HG02884 (cell line): ENCODE data around the gene ERC2.
A peak's percentile ranks its signal among the peaks of the same experiment; 100 is the strongest.

Source experiments
- ATAC-seq: cut with Tn5 transposase; IDR thresholded peaks from one replicate; pipeline ENCODE4 v1.9.1; 2021; ENCODE audit warnings: mild to moderate bottlenecking, moderate library complexity; ENCODE audit not compliant: unreplicated experiment

ERC2 gene

DNA sequence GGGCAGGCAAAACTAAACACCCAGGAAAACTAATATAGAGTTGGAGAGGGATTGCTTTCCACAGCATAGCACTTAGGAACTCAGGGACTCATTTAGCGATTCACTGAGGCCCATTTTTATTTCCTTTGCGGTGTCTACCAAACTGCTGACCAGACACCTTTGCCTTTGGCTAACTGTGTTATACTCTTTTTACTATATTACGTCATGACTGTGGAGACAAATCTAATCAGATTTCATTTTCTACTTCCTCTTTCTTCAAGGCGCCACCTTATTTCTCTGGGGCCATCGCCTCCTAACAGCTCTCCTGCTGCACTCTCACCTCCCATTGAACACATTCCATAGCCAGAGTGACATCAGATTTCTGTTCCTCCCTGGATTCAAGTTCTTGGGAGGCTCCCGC is 765.4 kb downstream of the ERC2 start:
- no peak for ATAC-seq

DNA sequence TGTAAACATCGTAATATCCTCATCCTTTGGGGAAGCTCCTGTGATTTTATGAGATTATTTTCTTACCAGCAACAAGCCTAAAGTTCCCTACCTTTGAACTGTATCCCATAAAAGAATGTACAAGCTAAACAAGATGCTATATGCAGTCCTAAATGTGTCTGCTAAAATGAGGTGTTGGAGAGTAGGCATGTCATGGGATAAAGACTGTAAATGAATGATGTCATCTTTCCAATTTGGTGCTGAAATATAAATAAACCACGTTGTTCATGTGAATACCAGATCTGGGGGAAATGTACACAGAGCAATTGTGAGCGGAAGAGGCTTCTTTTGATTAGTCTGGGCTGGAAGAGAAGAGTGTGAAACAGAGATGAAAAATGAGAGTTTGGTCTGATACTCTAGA is 766.3 kb downstream of the ERC2 start:
- ATAC-seq: no peak

DNA sequence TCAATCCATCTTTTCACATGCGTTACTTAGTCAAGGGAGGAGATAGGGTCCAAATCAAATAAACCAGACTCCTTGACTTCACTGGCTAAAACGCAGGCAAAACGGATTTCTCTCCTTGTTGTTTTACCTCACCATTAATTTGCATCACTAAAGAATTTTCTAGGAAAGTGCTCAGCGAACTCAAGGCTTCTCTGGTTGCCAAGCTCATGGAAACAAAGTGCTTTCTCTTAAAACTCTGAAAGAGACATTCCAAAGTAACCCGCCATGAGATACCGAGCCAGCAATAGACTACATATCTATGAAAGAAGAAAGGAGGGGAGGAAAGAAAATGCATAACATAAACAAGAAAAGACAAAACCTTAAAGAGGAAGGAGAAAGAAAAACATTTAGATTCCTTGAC is 769.4 kb downstream of the ERC2 start:
- no peak for ATAC-seq

DNA sequence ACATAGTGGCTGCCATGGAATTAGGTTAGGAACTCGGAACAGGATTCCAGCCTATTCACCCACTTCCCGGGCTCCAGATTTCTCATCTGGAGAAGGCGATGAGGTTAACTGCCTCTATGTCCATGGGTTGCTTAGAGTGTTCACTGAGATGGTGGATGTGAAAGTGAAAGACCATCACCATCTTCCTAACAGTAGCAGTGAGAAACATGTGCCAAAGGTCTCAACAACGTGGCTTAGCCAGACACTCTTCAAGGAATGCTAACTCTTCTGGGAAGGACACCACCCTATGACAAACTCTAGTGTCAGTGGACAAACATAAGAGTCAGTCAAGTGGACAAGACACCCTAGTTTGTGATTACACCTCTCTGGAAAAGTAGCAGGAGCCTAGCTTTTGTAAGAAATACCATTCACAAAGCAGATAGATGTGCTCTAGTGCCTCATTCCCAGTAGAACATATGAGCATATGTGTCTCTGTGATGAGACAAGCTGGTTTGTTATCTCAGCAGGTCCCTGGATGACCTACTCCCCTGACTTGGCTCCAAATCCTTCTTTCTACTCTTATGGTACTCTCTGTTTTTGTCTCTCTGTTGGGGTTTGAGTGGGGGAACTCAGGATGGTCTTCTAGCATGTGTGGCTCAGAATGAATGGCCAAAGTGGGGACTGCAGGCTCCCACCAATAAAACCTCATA is 770.9 kb downstream of the ERC2 start:
- ATAC-seq: no peak

DNA sequence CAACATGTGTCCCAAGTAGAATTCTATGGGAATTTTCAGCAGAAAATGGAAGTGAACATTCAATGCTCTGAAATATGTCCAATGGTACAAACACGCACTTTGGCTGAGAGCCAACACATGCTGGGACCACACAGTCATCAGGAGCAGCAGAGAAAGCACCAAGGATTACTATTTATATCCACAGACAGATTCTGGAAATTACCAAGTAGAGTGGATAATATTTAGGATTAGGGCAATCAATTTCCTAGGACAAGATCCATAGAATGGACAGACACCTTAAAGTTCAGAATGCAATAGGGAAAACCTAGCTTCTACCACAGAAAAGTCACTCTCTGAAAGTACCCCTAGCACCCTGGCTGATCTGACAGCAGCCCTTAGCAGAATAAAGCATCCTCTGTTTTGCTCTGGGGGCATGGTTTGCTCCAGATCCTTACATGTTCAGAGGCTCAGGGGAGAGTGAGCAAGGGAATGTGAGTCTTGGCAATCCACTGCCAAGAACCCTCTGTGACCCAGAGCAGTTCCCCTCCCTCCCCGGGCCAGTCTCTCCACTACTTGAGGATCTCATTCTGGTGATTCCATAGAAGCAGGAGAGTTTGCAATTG is 775.2 kb downstream of the ERC2 start:
- ATAC-seq: no peak

DNA sequence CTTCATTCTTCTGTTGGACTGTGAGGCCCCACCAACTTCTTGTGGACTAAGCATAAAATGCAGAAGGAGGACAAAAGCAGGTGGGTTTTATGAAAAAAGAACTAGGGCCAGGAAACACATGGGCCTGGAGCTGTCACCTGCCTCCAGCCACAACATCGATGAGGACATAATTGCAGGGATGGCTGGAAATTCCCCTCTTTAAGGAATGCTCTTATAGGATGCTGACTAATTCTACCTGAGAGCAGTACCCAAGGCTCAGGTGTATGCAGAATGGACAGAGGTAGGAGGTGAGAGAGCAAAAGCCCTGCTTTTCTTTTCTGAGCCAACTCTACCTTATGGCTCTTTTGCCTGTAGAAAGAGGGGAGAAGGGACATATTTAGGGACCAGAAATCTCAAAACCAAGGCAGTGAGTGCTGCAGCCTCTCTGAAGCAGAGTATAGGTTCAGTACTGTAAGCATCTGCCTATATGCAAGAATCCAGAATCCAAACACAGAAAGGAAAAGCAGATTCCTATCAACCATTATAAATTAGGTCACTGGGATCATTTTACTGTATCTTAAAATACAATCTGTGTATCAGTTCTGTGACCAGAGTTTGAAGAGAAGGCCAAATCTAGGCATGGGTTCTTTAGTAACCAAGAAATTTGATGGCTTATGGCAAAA is 775.8 kb downstream of the ERC2 start:
- no peak for ATAC-seq

DNA sequence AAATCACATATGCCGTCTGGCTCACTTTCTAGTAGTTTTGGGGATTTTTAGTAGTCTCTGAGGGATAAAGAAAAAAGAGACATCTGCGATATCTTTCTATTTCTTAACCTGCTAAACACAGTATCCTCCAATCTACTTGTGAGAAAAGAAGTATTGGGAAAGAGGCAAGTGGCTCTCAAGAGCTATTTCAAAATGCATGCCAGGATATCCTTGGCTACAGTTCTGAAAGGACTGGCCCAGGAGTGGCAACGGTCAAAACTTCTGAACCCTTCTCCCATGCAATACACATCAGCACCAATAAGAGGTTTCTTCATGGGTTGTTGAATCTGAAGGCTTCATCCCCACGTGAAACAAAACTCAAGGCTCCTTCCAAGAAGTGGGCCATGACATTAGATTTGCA is 777.1 kb downstream of the ERC2 start:
- no peak for ATAC-seq

DNA sequence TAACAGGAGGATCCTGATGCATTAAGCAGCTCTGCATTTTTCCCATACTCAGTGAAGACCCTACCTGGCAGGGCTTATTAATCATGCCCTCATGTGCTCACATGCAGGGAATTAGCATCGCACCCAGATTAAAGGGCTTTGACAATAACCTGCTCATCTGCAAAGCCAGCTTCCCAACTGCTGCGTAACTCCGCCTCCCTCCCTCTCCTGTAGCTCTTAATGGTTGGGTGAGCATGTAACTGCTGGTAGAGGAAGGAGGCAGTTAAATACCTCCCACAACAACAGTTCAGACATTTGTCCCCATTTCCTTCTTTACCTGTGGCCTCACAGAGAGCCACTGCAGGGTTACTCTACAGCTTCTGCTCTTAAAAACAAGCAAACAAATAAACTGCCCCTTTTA is 777.5 kb downstream of the ERC2 start:
- peak; percentile 80 for ATAC-seq

DNA sequence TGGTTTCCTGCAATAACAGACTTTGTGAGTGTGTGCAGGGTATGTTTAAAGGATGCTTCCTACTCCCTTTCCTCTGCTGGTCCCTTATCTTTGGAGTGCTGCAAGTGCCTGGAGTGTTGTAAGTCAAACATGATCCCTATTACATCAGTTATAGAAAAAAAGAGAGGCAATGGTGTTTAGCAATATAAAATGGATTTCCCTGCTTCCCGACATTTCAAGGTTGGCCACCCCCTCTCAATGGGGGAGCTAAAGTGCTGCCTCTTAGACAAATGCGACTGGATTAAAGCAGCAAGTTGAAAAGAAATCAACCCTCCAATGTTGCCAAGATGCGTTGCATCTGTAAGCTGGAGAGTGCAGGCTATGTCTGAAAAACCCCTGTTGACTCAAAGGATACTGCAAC is 778.1 kb downstream of the ERC2 start:
- no peak for ATAC-seq

DNA sequence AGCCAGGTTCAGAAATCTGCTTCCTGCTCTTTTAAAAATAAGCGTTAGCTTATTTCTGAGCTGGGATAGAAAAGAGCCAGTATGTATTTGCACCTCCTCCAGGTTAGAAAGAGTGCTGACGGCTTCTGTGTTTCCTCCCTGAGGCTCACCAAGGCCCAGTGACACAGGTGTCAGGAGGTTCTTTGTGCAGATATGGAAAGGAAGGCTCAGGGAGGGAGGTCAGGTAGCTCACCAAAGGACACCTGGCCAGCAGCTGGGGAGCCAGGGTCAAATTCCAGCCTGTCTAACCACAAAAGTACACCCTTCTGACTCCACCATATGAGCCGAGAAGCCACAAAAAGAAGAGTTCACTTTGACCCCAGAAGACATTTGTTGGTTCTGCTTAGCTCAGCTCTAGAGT is 780.1 kb downstream of the ERC2 start:
- no peak for ATAC-seq

DNA sequence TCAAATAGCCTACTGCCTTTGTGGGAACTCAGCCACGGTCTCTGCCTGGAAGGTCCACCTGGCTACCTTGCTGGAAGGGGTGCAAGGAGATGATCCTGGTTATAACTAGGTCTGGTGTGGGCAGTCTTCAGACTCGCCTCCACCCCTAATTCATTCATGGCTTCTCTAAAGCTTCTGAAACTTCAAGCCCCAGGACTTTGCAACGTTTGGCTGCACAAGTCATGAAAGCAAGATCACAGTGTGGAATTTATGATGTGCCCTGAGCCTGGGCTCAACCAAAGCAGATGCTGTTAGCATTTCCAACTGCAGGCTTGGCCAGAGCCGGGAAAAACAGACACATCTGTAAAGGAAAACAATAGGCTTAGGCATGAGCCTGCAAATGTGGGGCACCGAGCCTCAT is 780.7 kb downstream of the ERC2 start:
- ATAC-seq: no peak

DNA sequence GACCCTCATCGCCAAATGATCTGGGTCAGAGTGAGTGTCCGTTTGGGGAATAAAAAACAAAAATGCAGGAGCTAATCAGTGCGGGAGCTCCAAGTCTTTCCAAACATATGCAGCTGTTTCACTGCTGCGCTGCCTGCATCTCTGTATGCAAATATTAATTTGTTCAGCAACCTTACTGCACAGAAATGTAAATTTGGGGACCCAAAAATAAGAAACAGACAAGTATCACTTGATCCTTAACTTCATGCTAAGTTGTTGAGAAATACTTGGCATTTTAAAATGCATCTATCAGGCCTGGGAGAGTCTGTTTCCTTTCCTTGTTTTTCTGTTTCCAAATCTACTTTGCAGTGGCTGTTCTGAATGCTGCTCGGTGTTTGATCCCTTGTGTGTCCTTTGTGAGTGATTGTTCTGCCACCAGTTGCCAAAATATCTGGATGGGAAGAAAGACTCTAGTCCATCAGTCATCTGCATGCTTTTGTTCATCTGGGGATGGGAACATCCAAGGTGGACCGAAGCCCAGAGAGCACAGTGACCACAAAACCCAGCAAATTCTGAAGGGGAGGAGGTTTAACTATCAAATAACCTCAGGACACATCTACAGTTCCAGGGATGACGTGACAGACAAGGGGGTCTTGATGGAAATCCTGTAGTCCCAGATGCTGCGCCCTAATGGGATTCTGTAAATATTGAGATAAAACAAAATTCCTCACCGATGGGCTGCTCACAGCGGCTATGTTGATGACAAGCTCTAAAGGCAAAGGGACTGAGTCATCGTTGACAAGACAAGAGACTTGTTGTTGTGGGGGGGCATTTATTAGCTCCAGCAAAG is 781.6 kb downstream of the ERC2 start:
- no peak for ATAC-seq

DNA sequence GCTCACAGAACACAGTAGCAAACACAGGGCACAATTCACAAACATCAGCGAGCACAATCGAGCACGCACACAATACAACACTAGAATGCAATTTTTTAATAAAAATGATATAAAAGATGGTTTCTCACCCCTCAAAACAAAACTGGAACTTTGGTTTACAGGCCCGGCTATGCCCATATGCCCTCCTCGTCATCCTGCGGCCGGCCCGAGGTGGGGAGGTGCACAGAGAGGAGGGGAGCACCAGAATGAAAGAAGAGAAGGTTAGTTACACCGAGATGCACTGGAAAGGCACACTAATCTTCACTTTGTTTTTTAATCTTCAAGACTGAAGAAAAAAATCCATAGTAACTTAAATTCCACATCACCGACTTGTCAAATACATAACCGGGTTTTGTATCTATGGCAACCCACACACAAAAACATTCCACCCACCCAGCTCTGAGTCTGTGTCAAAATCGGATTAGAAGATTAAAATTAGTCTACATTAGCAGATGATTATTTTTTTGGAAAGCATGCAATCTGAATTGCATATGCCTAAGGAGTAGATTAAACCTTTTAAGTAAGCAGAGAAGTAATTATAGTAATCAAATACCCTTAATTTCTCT is 784.5 kb downstream of the ERC2 start:
- no peak for ATAC-seq

DNA sequence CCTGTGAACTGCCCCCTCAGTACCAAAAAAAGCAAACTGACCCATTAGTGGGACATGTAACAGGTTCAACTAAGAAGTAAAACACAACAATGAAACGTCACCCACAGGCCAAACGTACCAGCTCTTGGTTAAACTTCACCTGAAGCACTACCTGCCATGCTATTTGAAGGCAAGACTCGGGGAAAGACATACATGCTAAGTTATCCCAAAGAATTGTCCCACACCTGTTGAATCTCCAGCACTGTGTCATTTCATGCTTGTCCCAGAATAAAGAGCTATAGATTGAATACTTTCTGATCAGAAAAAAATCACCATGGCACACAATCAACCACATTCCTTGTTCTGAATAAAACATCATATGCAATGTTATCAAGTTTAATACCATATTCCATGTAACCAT is 785.8 kb downstream of the ERC2 start:
- no peak for ATAC-seq

DNA sequence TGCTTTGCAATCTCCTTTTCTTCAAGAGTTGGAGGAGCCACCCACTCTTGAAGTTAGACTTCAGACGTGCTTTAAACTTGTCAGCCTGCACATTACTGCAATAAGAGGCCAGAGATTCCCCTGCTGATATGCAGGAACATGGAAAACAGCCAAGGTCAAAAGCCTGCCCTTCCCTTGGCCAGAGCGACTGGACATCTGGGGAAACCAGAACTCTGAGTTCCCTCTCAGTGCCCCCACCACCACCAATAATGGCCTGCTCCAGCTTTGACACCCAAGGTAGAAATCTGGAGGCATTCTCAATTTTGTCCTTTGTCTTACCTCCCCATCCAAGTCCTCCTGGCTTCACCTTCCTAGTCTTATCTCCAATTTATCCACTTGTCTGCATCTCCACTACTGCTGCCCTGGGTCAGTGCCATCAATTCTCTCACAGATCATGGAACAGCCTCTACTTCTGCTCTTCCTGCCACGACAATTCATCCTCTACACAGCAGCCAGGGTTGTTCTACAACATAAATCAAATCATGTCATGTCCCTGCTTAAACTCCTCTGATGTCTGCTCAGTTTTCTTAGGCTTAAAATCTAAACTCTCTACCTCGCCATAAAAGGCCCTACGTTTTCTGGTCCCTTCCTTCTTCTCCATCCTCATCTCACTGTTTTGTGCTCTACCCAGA is 789.6 kb downstream of the ERC2 start:
- ATAC-seq: no peak

DNA sequence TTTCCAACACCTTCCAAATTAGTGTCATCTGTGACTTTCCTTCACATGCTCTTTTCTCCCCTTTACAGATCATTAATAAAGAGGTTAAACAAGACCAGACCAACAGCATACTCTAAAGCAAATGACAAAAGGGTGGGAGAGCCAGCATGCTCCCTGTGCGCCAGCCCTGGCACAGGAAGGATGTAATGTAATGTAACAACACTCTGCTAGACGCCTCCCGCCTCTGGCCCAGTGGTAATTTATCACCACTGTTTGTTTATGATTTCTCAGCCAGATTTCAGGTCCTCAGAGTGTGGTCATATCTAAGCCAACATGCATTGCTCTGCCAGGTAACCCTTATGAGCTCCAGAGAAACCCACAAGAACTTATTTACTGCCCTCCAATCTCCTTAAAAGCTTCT is 791.6 kb downstream of the ERC2 start:
- no peak for ATAC-seq

DNA sequence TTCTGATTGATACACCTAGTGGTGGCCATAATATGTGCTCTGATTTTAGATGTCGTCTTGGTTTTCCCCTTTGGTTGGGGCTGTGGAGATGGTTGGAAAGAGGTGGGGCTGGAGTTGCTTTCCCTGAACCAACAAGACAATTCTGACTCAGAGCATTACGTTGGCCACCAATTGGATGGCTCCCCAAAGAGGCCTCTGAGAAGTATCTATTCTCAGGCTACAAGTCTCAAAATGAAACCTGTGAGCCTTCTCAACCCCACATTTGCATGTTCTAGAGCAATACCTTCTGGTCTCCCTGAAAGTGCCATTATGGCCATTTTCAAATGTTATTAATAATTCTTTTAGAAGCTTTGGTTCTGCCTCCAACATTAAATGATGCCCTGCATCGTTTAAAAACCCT is 792.8 kb downstream of the ERC2 start:
- ATAC-seq: peak; percentile 99

DNA sequence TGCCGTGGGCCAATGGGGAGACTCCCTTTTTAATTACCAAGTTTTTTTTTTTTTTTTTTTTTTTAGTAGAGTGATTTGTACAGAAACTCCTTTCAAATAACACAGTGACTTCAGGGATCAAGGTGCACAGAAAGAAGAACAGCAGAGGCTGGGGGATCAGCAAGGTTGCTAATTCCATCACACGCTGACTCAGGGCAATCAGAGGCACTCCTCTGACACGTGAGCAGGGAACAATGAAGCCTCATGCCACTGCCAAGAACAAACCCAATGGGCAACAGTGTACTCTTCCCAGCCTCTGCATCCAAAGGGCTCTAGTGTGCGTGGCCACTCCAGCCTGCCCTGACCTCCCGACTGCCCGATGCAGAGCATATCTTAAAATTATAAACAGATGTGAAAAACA is 794.5 kb downstream of the ERC2 start:
- no peak for ATAC-seq

DNA sequence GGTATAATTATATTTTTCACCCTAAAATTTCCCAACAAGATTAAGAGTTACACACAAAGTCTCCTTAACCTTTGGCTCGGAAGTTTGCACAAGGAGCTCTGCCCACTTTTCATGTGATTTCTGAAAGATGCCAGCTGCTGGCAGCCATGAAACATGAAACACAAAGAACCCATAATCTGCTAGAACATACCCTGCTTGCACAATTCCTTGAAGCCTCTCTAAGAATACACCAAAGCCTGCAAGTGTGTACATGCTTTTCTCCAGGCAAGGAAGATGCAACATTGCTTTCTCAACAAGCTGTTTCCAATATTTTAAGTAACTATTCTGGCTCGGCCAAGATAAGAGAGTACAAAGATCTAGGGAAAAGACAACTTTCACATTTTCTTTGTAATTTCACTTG is 799.1 kb downstream of the ERC2 start:
- no peak for ATAC-seq

DNA sequence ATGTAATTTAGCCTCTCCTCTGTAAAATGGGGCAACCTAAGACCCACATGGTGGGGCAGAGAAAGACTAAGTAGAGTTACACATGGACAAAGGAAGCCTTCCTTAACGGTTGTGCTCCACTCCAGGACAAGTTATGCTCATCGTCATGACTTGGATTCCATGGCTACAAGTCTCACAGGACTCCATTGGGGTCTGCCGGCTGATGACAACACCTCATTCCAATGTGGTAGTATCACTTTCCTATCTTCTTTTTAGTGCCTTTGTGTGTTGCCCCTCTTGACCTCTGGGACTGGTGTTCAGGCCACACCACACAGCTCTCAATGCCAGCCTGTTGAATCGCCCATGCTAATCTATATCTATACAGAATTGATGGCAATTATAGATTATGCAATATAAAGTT is 799.9 kb downstream of the ERC2 start:
- ATAC-seq: no peak

DNA sequence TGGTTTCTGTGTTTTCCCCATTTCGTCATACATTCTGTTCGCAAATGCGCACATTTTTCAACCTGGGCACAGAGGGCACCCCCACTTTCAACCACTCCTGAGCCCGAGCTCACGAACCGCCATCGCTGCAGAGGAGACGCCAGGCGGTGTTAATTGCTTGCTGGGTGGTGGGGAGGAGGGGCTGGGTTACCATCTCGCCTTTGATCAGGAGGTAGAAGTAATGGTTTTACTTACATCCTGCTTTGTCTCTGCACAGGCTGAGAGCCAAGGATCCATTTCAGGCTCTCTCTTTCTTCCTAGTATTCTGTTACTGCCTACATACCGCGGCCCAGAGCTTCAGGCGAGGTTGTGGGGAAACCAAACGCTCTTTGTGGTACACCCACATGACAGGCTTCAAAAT is 803.9 kb downstream of the ERC2 start:
- ATAC-seq: no peak
